Heart left ventricle (tissue), 16 donors: ENCODE results near the gene CACNB1. TPM values are rescaled to one million over a fixed set of nuclear protein-coding genes. Genes with fewer than 3 reads are reported as not detected.

Source experiments
- ATAC-seq, 4 donors: fragments of 200-7000 bp; cut with Tn5 transposase; one replicate each; pipeline ENCODE4 v1.9.1; 2020 to 2022; ENCODE audit warnings: moderate library complexity in 4 of 4, mild to moderate bottlenecking in 3 of 4, moderate number of reproducible peaks in 1 of 4
- DNase-seq, 5 donors: peaks; one replicate each; pipeline ENCODE4 v3.0.0-alpha.2; 2020
- H3K27ac ChIP-seq, 12 donors: fragments of 200-600 bp; sonication (generic) in 4 of 12; one replicate each; pipeline versions ENCODE4 v1.5.0 to v1.8.0; 2016 to 2022; ENCODE audit warnings: mild to moderate bottlenecking in 2 of 12
- H3K27me3 ChIP-seq, 9 donors: fragments of 200-600 bp; sonication (generic) in 2 of 9; one replicate each; pipeline versions ENCODE4 v1.5.1 to v1.8.0; 2016 to 2022; ENCODE audit warnings: mild to moderate bottlenecking in 3 of 9
- H3K36me3 ChIP-seq, 9 donors: fragments of 200-600 bp; sonication (generic) in 2 of 9; one replicate each; pipeline versions ENCODE4 v1.5.0 to v1.8.0; 2018 to 2022; ENCODE audit warnings: mild to moderate bottlenecking in 2 of 9
- H3K4me1 ChIP-seq, 12 donors: fragments of 200-600 bp; sonication (generic) in 4 of 12; one replicate each; pipeline versions ENCODE4 v1.5.0 to v1.8.0; 2016 to 2022; ENCODE audit warnings: mild to moderate bottlenecking in 3 of 12
- H3K4me3 ChIP-seq, 12 donors: fragments of 200-600 bp; sonication (generic) in 4 of 12; one replicate each; pipeline versions ENCODE4 v1.5.0 to v1.8.0; 2017 to 2022; ENCODE audit warnings: mild to moderate bottlenecking in 9 of 12, moderate library complexity in 4 of 12
- H3K9me3 ChIP-seq, 12 donors: fragments of 200-600 bp; sonication (generic) in 4 of 12; one replicate each; pipeline versions ENCODE4 v1.5.0 to v1.8.0; 2016 to 2022; ENCODE audit warnings: mild to moderate bottlenecking in 1 of 12
- CTCF ChIP-seq, 12 donors: fragments of 200-600 bp; sonication (generic) in 4 of 12; IDR thresholded peaks; one replicate each; pipeline versions ENCODE4 v1.5.0 to v1.8.0; 2018 to 2022; ENCODE audit warnings: antibody characterized with exemption in 12 of 12, mild to moderate bottlenecking in 5 of 12
- POLR2A ChIP-seq, 2 donors: fragments of 450-650 bp; IDR thresholded peaks; one replicate each; pipeline ENCODE4 v1.6.1; 2017; ENCODE audit warnings: antibody characterized with exemption in 2 of 2, mild to moderate bottlenecking in 2 of 2, moderate library complexity in 2 of 2
- WGBS, 4 donors: extraction: QIAGEN DNeasy Blood & Tissue Kit in 2 of 4; methylation state at CpG; one replicate each; pipeline versions ENCODE4 v1.1.5 to v1.1.7; 2013 to 2018; 5-methylcytosine and 5-hydroxymethylcytosine counted together
- intact Hi-C, 10 donors: fragments of 100-400 bp; cut with DNase I; formaldehyde crosslinking; loops; one replicate each; pipeline versions ENCODE4 v1.11.1 to v1.14.2; 2022
- polyA plus RNA-seq, 2 donors: library from polyadenylated mRNA; stranded (reverse); fragments of 200-250 nt; gene quantifications; one replicate each; pipeline ENCODE4 v1.2.3, GENCODE V29; 2013
- total RNA-seq, 9 donors: library from RNA; depleted of rRNA in 2 of 9; stranded (reverse); fragments of >200 nt in 2 of 9; fragmentation: NEBNext Ultra II Directional in 3 of 9; extraction: Animal tissue kit (Norgen Biotek cat#: 25700) in 3 of 9; gene quantifications; one replicate each; pipeline versions ENCODE4 v1.1.0 to v1.2.4, GENCODE V29; 2016 to 2023
- donor health status: ischemic (EF 13 %, LVEDD 7.1; RV severe dilation, severe dysfunction).
- donor health status: healthy with polysubstance abuse.
- donor health status: DM: no; HTN: yes; CAD: no.
- donor health status: DM: no; HTN: no; CAD: no.
- donor health status: ischemic (EF 25% LVEDD 6.9; RV normal size, moderate dysfunction).
- donor health status: ischemic (EF 25% LVEDD 5.7; RV mildly dilated, moderate dysfunction).
- donor health status: healthy.
- donor health status: DM: yes; HTN: yes; CAD: no.
- donor health status: ischemic (EF 35%, LVEDD 5.7; RV mildly dilated, moderate dysfunction).
- donor health status: nonischemic (EF 11% LVEDD 7.7; RV severe dilation, severe dysfunction).
- donor health status: DM: yes; HTN: yes; CAD: no.
- donor health status: PGD.
- donor health status: ischemic (EF 29% LVEDD 5.4; RV normal size, mild dysfunction).
- donor health status: nonischemic (EF 23%, LVEDD 6.1; RV moderate dilation, normal function).

The CACNB1 gene
- total and polyA plus RNA-seq, 11 donors: 4.3 to 14.3 (median 7.1) TPM

- WGBS, 4 donors: 69 to 77% (median 76%) methylated on average over 6 of the region's 6 CpGs
- Histone ChIP-seq H3K4me1 (peaks cover 0 to 9% (median 0%) of the 10 kb centered on the region in 12 donors), H3K27me3 (no peaks in the 10 kb centered on the region), H3K4me3 (no peak overlapping the region), H3K36me3 (peaks cover 0 to 4% (median 0%) of the 10 kb centered on the region in 9 donors), H3K27ac (no peak overlapping the region), H3K9me3 (no peaks in the 10 kb centered on the region)
- no peak for DNase-seq
- intact Hi-C loops: no loop called here
- no peak for ATAC-seq
- TF ChIP-seq CTCF (IDR thresholded peaks at IDR 0.05) (no peak), POLR2A (IDR thresholded peaks at IDR 0.05) (no peak)
These were observed 71.0 kb downstream of the CACNB1 start for GRCh38 chr17:39126436-39126835.

GRCh38 chr17:39125143-39125875 is 72.2 kb downstream of the CACNB1 start:
- intact Hi-C loops: no loop called here
- TF ChIP-seq CTCF (IDR thresholded peaks at IDR 0.05): no peak
- TF ChIP-seq POLR2A (IDR thresholded peaks at IDR 0.05): no peak
- H3K9me3 ChIP-seq: no peaks in the 10 kb centered on the region
- 89 to 98% (median 95%) methylated on average over 2 of the region's 2 CpGs for WGBS, 4 donors
- peaks cover 0 to 9% (median 0%) of the 10 kb centered on the region in 12 donors for H3K4me1 ChIP-seq
- no peak overlapping the region for H3K27ac ChIP-seq
- H3K27me3 ChIP-seq: no peaks in the 10 kb centered on the region
- no peak overlapping the region for H3K4me3 ChIP-seq
- DNase-seq (no peak), ATAC-seq (no peak)
- H3K36me3 ChIP-seq: peaks cover 0 to 4% (median 0%) of the 10 kb centered on the region in 9 donors

- peak in 1 of 5 donors; percentile 41 for DNase-seq
- H3K4me3 ChIP-seq: no peak overlapping the region
- intact Hi-C loops: no loop called here
These were observed 73.8 kb downstream of the CACNB1 start for GRCh38 chr17:39123627-39124026.

More at GRCh38 chr17:39123627-39124026, 73.8 kb downstream of the CACNB1 start:
- 60 to 85% (median 75%) methylated on average over 3 to 9 of the region's 9 CpGs for WGBS, 4 donors
- Histone ChIP-seq H3K27me3 (no peaks in the 10 kb centered on the region), H3K4me1 (peaks cover 0 to 17% (median 0%) of the 10 kb centered on the region in 12 donors), H3K9me3 (no peaks in the 10 kb centered on the region), H3K27ac (no peak overlapping the region), H3K36me3 (peaks cover 0 to 2% (median 0%) of the 10 kb centered on the region in 9 donors)
- ATAC-seq: peak in 3 of 4 donors; percentile 61 to 62 (median 62)
- TF ChIP-seq CTCF (IDR thresholded peaks at IDR 0.05) (no peak), POLR2A (IDR thresholded peaks at IDR 0.05) (no peak)

Other genes starting within 250 kb of the CACNB1 start
- under 1 TPM in 1 of 9 donors, not detected in 8; 0.11 TPM for gene FBXO47, start 230.3 kb downstream of the CACNB1 start, total RNA-seq
- not detected for gene FBXO47, start 230.3 kb downstream of the CACNB1 start, polyA plus RNA-seq
- 10 to 100 TPM in 7 of 9 donors, 1 to 10 TPM in 2; 6.3 to 17.4 (median 13.8) TPM for gene PLXDC1, start 46.0 kb downstream of the CACNB1 start, total RNA-seq
- gene PLXDC1, start 46.0 kb downstream of the CACNB1 start, polyA plus RNA-seq: 10 to 100 TPM in 1 of 2 donors, 1 to 10 TPM in 1; 4.8 to 13.3 TPM
- gene ARL5C, start 31.5 kb downstream of the CACNB1 start, total RNA-seq: not detected
- not detected for gene ARL5C, start 31.5 kb downstream of the CACNB1 start, polyA plus RNA-seq
- gene RPL19, start 2.6 kb upstream of the CACNB1 start, total RNA-seq: 1,000 to 10,000 TPM in 6 of 9 donors, 100 to 1,000 TPM in 3; 836 to 1,525 (median 1,097) TPM
- 1,000 to 10,000 TPM; 1,669 to 2,599 TPM for gene RPL19, start 2.6 kb upstream of the CACNB1 start, polyA plus RNA-seq
- gene STAC2, start 28.3 kb upstream of the CACNB1 start, total RNA-seq: 1 to 10 TPM in 2 of 9 donors, under 1 TPM in 7; 0.16 to 3.6 (median 0.33) TPM
- gene STAC2, start 28.3 kb upstream of the CACNB1 start, polyA plus RNA-seq: 1 to 10 TPM in 1 of 2 donors, under 1 TPM in 1; 0.76 to 5.3 TPM
- 10 to 100 TPM in 8 of 9 donors, 1 to 10 TPM in 1; 9.7 to 21.9 (median 15.3) TPM for gene FBXL20, start 204.0 kb upstream of the CACNB1 start, total RNA-seq
- 1 to 10 TPM; 3.1 to 3.9 TPM for gene FBXL20, start 204.0 kb upstream of the CACNB1 start, polyA plus RNA-seq